H1 (cell line): Measurements from ENCODE around the gene RDM1. TPM values are rescaled to one million over a fixed set of nuclear protein-coding genes. Genes with fewer than 3 reads are reported as not detected.

Source experiments
- CBX8 ChIP-seq: fragments of 300-800, 300-1000 bp; sonication (generic); IDR thresholded peaks from 2 replicates; pipeline ENCODE4 v1.7.1; 2016; ENCODE audit warnings: low read depth, low read length, borderline replicate concordance
- CHD1 ChIP-seq: IDR thresholded peaks from 2 replicates; pipeline ENCODE4 v1.6.1; 2012; ENCODE audit warnings: low read depth, low read length, improper control_type of control experiment
- CREB1 ChIP-seq: IDR thresholded peaks from 2 replicates; pipeline ENCODE4 v1.6.1; 2012; ENCODE audit warnings: inconsistent platforms
- YY1 ChIP-seq: IDR thresholded peaks from 2 replicates; pipeline ENCODE4 v1.6.1; 2011; ENCODE audit warnings: low read depth, mild to moderate bottlenecking, low read length
- polyA plus RNA-seq, 7 experiments: library from polyadenylated mRNA; depleted of rRNA in 3 of 7; stranded (reverse) in 5 of 7; unstranded in 2 of 7; fragments of >200 nt in 5 of 7; fragments of 200-250 nt in 2 of 7; gene quantifications; 1 replicate in 5 of 7; 2 replicates in 1 of 7; 4 replicates in 1 of 7; pipeline versions ENCODE4 v1.2.1 to v1.2.3, GENCODE V29; 2011 to 2013; ENCODE audit warnings: missing spikeins in 2 of 7, mixed read lengths in 2 of 7
- total RNA-seq: library from RNA; stranded (reverse); fragmentation: NEBNext Ultra II Directional; extraction: Animal tissue kit (Norgen Biotek cat#: 25700); gene quantifications from 2 replicates; pipeline ENCODE4 v1.2.1, GENCODE V29; 2021

RDM1 gene
- total and polyA plus RNA-seq, 2 of the 8 experiments (the other 6 are each of a cell fraction or from before 2014, with no cell fraction given) = 7.3 to 9.7 TPM

GRCh38 chr17:35892091-35893035 lies 38.2 kb downstream of the RDM1 start (continued):
- TF ChIP-seq CHD1 (no peak), YY1 (no peak), CBX8 (no peak), CREB1 (no peak)
